RPMI7951 (cell line): ENCODE measurements around the gene LCN6. TPM values are rescaled to one million over a fixed set of nuclear protein-coding genes. Genes with fewer than 3 reads are reported as not detected.

Experiments used
- DNase-seq: peaks from one replicate; pipeline ENCODE4 v3.0.0-alpha.2; 2012; ENCODE audit warnings: low read depth
- total RNA-seq: library from RNA; depleted of rRNA; stranded (reverse); fragments of >200 nt; shearing (Covaris generic); gene quantifications from 2 replicates; pipeline ENCODE4 v1.2.3, GENCODE V29; 2014

The LCN6 gene
- total RNA-seq, 1 experiment from 2014 or later: not detected

- DNase-seq: no peak
These were observed 4.6 kb downstream of the LCN6 start for GRCh38 chr9:136743639-136744211.

DNA sequence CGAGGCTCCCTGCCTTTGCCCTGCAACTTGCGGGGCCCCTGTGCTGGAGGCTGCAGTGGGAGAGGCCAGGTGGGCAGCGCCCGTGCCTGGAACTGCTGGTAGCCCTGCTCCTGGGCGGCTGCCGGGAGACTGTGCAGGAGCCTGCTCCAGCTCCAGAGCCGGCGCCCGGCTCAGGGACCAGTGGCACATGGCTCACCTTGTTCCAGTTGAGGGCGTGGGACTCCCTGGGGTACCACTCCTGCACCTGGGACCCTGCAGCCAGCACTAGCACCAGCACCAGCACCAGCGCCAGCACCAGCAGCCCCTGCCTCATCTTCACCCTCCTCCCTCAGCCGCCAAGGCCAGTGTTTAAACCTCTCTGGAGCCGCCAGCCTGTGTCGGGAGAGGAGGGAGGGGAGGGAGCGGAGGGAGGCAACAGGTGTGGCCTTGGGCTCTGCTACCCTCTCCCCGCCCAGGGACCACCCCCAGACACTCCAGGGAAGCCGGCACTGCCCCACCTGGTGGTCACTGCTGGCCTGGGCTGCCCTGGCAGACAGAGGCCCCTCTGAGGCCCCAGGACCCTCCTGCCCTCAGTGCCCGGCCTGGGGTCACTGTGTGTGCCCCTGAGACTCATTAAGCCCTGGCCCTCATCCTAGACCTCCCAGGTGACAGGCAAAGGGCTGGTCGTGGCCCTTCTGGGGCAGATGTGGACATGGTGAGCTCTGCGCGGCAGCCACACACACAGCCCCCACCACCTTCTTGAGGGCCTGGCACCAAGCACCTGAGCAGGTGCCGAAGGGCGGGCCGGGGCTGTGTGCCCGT, 5.5 kb downstream of the LCN6 start, which contains the start of gene LCN10:
Gene LCN10 (minus strand): TSS at position 350 of the 801 bp plus-strand sequence. CDS start 37 bp downstream, at position 313.
- DNase-seq: no peak

DNA sequence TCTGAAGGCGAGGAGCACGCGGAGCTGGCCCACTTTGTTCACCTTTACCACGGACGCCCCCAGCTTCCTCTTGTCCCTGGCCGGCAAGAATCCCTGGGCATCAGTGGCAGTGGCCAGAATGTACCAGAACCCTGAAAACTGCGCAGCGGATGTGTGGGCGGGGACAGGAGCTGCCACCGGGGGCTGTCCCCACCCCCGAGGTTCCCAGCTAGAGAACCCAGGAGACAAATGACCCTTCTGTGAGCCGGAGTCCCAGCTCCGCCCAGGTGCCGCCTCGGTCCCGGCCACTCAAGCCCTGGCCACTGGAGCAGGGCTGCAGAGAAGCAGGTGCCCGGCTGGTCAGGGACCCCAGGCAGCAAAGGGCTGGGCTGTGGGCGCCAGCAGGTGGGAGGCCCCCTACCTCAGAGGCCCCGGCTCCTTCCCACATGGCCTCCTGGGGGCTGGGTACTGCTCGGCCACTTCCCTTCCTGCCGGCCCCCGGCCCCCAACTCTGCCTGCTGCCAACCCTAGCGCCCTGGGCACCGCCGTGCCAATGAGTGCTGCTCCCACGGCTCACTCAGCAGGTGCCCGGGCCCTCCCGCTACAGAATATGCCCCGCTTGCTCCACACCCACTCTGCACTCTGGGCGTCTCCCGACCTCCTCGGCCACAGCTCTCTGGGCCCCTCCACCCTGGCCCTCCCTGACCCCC, 6.3 kb downstream of the LCN6 start:
- DNase-seq: no peak

DNA sequence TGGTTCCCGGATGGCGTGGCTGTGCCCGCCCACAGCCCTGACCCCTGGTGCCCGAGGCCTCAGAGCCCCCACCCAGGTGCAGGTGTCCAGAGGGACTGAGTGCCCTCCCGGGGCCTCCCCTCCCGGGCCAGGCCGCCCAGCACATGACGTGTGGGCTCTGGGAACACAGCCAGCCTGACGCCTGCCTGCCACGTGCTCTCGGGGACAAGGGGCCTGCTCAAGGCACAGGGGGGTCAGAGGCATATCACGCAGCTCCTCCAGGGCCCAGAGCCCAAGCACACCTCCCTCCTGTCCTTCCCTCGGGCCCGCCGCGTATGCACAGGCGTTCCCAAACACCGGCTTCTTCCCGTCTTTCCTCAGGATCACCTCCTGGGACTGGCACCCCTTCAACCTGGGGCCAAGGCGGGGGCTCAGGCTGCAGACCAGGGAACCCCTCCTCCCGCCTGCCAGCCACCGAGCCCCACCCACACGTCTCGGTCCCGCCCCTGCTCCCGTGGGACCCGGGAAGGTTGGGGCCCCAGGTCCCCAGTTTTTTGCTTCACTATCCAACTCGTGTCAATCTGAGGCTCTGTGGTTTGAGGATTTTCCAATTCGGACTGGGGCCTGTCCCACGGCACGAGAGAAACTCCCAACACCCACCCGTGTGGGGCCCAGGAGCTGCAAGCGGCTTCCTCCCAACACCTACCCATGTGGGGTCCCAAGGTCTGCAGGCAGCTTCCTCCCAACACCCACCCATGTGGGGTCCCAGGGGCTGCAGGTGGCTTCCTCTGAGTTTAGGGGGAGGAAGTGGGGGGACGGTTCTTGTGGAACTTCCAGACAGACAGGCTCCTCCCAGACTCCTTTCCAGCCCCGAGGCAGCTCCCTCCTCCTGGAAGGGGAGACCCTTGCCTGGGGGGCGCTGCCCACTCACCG, 7.1 kb downstream of the LCN6 start:
- DNase-seq: no peak

DNA sequence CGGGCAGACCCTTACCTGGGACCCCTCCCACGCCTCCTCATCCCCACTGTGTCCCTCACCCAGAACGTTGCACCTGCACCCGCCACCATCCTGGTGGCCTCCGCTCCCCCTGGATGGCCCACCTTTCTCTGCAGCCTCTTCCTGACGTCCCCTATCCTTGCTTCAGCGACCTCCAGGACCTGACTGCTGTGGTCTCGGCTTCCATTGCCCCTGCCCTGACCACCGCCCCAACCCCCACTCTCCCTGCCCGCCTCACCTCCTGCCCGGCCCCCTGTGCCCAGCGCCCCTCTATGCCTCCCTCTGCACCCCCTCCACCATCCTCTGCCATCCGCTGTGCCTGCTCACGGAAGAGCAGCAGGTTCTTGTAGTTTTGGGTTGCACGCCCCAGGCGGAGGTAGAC, 7.8 kb downstream of the LCN6 start:
- no peak for DNase-seq

DNA sequence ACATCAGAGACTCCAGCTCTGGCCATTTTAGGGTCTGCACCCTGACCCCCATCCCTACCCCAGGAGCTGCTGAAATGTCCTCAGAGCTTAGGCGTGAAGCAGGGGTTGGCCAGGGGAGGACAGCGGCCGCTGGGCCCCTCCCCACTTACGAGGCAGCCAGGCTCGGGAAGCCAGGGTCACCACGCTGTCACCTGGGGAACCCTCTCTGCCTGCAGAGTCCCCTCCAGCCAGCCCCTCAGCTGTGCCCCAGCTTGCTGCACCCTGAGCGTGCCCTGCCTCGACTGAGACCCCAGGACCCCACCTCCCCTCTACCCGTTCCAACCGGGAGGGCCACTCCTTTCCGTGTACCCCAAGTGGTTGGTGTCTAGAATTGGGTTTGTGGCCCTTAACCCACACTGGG, 8.3 kb downstream of the LCN6 start:
- no peak for DNase-seq

- DNase-seq: no peak
These were observed 8.8 kb downstream of the LCN6 start for GRCh38 chr9:136739509-136739908.

GRCh38 chr9:136738960-136739359, 9.4 kb downstream of the LCN6 start:
- no peak for DNase-seq

DNA sequence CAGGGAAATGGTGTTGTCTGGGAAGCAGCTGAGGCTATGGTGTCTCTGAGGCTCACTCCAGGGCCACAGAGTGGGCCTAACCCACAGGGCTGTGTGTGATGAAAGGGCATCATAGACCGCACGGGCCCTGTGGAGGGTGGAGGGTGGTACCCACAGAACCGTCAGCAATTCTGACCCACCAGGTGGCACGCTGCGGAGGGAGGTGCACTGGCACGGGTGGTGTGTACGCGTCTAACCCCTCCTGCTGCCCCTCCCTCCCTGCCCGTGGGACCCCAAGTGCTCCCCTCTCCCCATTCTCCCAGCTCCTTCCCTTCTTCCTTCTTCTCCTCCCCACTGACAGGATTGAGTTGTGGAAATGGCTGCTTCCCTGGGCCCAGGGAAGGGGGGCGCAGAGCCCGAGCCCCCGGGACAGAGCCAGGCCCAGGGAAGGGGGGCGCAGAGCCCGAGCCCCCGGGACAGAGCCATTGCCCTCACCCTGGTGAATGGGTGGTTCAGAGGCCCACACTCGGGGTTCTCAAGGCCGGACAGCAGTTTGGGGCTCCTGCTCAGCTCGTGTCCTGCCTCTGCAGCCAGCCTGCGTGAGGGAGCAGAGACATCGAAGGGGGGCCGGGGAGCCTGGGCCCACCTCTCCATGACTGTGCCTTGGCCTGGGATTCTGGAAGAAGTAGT, 12.4 kb downstream of the LCN6 start:
- no peak for DNase-seq

DNA sequence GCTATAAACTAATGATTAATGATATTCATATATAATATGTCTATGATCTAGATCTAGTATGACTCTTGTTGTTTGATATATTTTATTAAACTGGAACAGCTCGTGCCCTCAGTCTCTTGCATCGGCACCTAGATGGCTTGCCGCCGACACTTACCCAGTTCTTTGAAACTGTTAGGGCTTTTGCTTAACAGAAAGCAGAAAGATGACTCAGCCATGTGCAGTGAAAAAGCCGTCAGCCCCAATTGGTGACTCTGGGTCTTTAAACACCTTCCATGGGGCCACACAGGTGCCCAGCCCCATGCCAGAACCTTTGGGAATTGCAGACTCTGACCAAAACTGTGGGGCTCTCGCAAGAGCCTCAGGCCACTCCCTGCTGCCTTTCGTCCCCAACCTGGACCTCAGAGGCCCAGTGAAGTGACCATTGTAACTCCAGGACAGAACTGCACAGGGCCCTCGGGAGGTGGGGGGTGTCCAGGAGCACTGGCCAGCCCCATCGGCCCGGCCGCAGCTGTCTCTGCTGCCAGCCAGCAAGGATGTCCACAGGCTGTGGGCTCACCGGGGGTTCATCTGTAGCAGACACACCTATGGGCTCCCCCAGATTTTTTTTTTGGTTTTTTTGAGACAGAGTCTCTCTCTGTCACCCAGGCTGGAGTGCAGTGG, 13.4 kb downstream of the LCN6 start:
- no peak for DNase-seq

DNA sequence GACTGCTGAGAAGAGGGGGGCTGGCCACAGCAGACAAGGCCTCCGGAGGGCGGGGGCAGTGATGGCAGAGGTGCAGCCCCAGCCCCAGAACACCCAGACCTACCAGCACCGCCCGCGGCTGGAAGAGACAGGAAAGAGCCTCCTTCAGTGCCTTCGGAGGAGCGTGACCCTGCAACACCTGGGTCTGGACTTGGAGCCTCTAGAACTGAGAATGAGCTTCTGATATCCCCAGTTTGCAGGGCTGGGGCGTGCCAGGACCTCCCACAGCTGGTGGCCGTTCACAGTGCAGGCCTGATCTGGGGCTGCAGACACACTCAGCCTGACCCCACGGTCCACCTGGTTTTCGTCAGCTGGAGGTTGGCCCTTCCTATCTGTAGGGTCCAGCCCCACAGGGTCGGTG, 14.7 kb downstream of the LCN6 start:
- no peak for DNase-seq

- no peak for DNase-seq
These were observed 15.7 kb downstream of the LCN6 start for GRCh38 chr9:136732444-136733178.

DNA sequence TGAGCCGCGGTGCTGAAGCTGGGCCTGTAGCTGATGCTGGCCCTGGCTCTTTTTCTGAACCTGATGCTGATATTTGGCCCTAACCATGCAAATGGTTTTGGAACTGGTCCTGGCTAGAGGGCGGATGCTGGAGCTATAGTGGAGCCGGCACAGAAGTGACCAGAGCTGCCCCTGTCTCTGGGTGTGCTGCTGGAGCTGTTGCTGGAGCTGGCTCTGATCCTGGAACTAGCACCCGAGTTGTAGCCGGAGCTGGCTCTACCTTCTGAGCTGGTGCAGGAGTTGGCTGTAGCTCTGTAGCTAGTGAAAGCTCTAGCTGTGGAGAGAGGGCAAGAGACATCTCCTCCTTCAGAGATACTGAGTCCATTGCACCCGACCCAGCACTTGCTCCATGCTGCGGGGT, 18.4 kb downstream of the LCN6 start:
- DNase-seq: no peak

DNA sequence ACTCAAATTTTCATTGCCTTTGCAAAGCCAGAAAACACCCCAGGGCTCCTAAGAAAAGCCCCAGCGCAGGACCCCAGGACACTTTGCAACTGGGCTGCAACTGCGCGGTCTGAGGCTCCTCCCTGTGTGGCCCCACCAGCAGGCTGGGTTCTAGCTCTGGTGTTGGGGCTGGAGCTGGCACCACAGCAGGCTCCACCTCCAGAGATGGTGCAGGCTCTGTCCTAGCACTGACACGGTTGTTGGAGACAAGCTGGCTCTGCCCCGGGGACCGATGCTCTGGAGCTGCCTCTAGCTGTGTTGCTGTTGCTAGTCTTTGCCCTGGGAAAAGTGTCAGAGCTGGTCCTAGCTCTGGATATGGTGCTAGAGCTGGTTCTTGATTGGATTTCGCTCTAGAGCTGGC, 19.2 kb downstream of the LCN6 start:
- no peak for DNase-seq

- DNase-seq: peak; percentile 52
These were observed 19.7 kb downstream of the LCN6 start for GRCh38 chr9:136728548-136729123.

- DNase-seq: peak; percentile 83
These were observed 20.2 kb downstream of the LCN6 start for GRCh38 chr9:136728080-136728547.

GRCh38 chr9:136726631-136727191, 21.6 kb downstream of the LCN6 start:
- peak; percentile 50 for DNase-seq

DNA sequence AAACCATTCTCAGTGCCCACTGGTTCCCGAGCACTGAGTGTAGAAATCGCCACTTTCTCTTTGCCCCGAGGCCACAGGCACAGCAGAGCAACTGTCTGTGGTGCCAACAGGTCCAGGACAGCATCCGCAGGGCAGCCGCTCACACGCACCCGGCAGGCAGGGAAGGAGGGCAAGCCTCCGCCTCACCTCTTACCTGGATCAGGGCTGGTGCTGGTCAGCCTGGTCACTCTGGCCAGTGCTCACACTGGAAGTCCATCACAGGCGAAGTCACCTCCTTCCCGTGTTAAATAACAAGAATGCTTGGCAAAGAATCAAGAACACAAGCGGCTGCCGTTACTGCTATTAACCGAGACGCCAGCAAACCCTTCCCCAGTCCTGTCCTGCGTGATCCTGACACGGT, 22.2 kb downstream of the LCN6 start:
- no peak for DNase-seq

DNA sequence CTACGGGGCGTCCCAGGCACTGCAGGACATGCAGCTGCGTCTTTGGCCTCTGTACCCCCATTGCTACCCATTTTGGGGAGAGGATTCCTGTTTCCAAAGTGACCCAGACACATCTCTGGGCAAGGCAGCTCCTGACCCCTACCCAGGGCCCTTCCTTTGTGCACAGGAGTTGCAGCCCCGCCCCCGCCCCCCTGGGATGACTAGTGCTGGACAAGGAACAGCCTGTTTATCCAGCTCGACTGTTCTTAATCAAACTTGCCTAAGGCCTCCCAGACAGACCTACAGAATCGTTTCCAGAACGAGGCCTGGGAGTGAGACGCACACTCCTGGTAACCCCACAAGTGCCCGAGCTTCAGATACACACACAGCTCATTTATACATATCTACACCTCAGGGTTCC, 22.7 kb downstream of the LCN6 start:
- no peak for DNase-seq
